Activated T-cell treated with anti-CD3 and anti-CD28 coated beads for 1 hour (primary cell): Measurements from ENCODE around the gene KRTAP9-2.
"Not testable (repeated sequence)": the region's sequence is repeated elsewhere in the genome, so short reads cannot be mapped to it uniquely, and the experiment has no call there.

Experiments
- DNase-seq: peaks from one replicate; pipeline ENCODE4 v3.0.0-alpha.2; 2020; ENCODE audit warnings: low read depth

The KRTAP9-2 gene

GRCh38 chr17:41237116-41237515 lies 10.7 kb downstream of the KRTAP9-2 start:
- DNase-seq: not testable (repeated sequence)

GRCh38 chr17:41237949-41238437 lies 11.5 kb downstream of the KRTAP9-2 start, which contains the start of gene KRTAP9-8:
TSS of gene KRTAP9-8 (plus strand) at chr17:41237999. CDS start at chr17:41238052, 53 bp downstream.
- not testable (repeated sequence) for DNase-seq

GRCh38 chr17:41246995-41247787 lies 20.7 kb downstream of the KRTAP9-2 start:
- DNase-seq: not testable (repeated sequence)

- DNase-seq: not testable (repeated sequence)
Observed at GRCh38 chr17:41249637-41250240, 23.3 kb downstream of the KRTAP9-2 start, which contains the start of gene KRTAP9-4. TSS of gene KRTAP9-4 (plus strand) at chr17:41249687. CDS start at chr17:41249721, 34 bp downstream.

- no peak for DNase-seq
Observed at GRCh38 chr17:41251261-41251660, 24.8 kb downstream of the KRTAP9-2 start.

- DNase-seq: no peak
Observed at GRCh38 chr17:41254861-41255260, 28.4 kb downstream of the KRTAP9-2 start.

- DNase-seq: not testable (repeated sequence)
Observed at GRCh38 chr17:41255381-41256290, 29.2 kb downstream of the KRTAP9-2 start, which contains the start of gene KRTAP9-9. TSS of gene KRTAP9-9 (plus strand) at chr17:41255384.

GRCh38 chr17:41256291-41256685 lies 29.8 kb downstream of the KRTAP9-2 start:
- no peak for DNase-seq

GRCh38 chr17:41258406-41258805 lies 32.0 kb downstream of the KRTAP9-2 start:
- DNase-seq: no peak

- no peak for DNase-seq
Observed at GRCh38 chr17:41263212-41263611, 36.8 kb downstream of the KRTAP9-2 start.

- no peak for DNase-seq
Observed at GRCh38 chr17:41264599-41264998, 38.2 kb downstream of the KRTAP9-2 start.

GRCh38 chr17:41265078-41265477 lies 38.6 kb downstream of the KRTAP9-2 start, which contains the start of gene KRTAP9-6:
TSS of gene KRTAP9-6 (plus strand) at chr17:41265378. CDS start at chr17:41265378, 0 bp downstream.
- DNase-seq: no peak

- DNase-seq: no peak
Observed at GRCh38 chr17:41267711-41268110, 41.3 kb downstream of the KRTAP9-2 start.

- DNase-seq: not testable (repeated sequence)
Observed at GRCh38 chr17:41271323-41271722, 44.9 kb downstream of the KRTAP9-2 start.

GRCh38 chr17:41271858-41272257 lies 45.4 kb downstream of the KRTAP9-2 start:
- no peak for DNase-seq

- not testable (repeated sequence) for DNase-seq
Observed at GRCh38 chr17:41275648-41276190, 49.3 kb downstream of the KRTAP9-2 start, which contains the start of gene KRTAP9-7. TSS of gene KRTAP9-7 (plus strand) at chr17:41275698. CDS start at chr17:41275698, 0 bp downstream.
